GM23338 (cell line): ENCODE results near the gene MAN1C1. TPM values are rescaled to one million over a fixed set of nuclear protein-coding genes. Genes with fewer than 3 reads are reported as not detected.

Experiments used
- ATAC-seq: fragments of 200-7000 bp; cut with Tn5 transposase; 3 replicates; pipeline ENCODE4 v1.9.1; 2020
- DNase-seq: peaks from one replicate; pipeline ENCODE4 v3.0.0-alpha.2; 2015; ENCODE audit warnings: low spot score
- H2AFZ ChIP-seq: fragments of 200-600 bp; sonication (generic); 2 replicates; pipeline ENCODE4 v1.8.0; 2016; ENCODE audit warnings: antibody characterized with exemption, mild to moderate bottlenecking, moderate library complexity
- H3F3A ChIP-seq: fragments of 200-600 bp; sonication (generic); replicated peaks from 2 replicates; pipeline ENCODE4 v1.8.0; 2017; ENCODE audit warnings: antibody characterized with exemption, mixed run types, low read depth
- H3K27ac ChIP-seq: fragments of 200-600 bp; sonication (generic); 2 replicates; pipeline ENCODE4 v1.6.1; 2016; ENCODE audit warnings: low read depth
- H3K27me3 ChIP-seq: fragments of 200-600 bp; sonication (generic); 2 replicates; pipeline ENCODE4 v1.8.0; 2016; ENCODE audit warnings: mild to moderate bottlenecking, mixed run types, moderate library complexity; ENCODE audit not compliant: insufficient read depth
- H3K36me3 ChIP-seq: fragments of 200-600 bp; sonication (generic); 2 replicates; pipeline ENCODE4 v1.8.0; 2016; ENCODE audit warnings: mild to moderate bottlenecking; ENCODE audit not compliant: insufficient read depth
- H3K4me1 ChIP-seq: fragments of 200-600 bp; sonication (generic); 2 replicates; pipeline ENCODE4 v1.8.0; 2016; ENCODE audit warnings: mild to moderate bottlenecking, moderate library complexity; ENCODE audit not compliant: insufficient read depth
- H3K4me2 ChIP-seq: fragments of 200-600 bp; sonication (generic); 2 replicates; pipeline ENCODE4 v1.7.1; 2017; ENCODE audit warnings: mixed run types
- H3K4me3 ChIP-seq: fragments of 200-600 bp; sonication (generic); 2 replicates; pipeline ENCODE4 v1.6.1; 2016; ENCODE audit warnings: mixed run types
- H3K79me2 ChIP-seq: fragments of 200-600 bp; sonication (generic); replicated peaks from 2 replicates; pipeline ENCODE4 v1.8.0; 2017; ENCODE audit warnings: mild to moderate bottlenecking; ENCODE audit not compliant: insufficient read depth
- H3K9me2 ChIP-seq: fragments of 200-600 bp; sonication (generic); 2 replicates; pipeline ENCODE4 v1.8.0; 2017; ENCODE audit not compliant: insufficient read depth
- H4K20me1 ChIP-seq: fragments of 200-600 bp; sonication (generic); replicated peaks from 2 replicates; pipeline ENCODE4 v1.8.0; 2017; ENCODE audit warnings: mild to moderate bottlenecking; ENCODE audit not compliant: insufficient read depth
- H3K27ac Mint-ChIP-seq: 2 replicates; pipeline ENCODE4 v1.8.0; 2020; ENCODE audit warnings: inconsistent platforms, mild to moderate bottlenecking, moderate library complexity, mixed read lengths
- H3K27me3 Mint-ChIP-seq: 3 replicates; pipeline ENCODE4 v1.8.0; 2022; ENCODE audit warnings: low read depth, mild to moderate bottlenecking, moderate library complexity, mixed read lengths, inconsistent platforms; ENCODE audit not compliant: insufficient read depth, poor library complexity
- H3K36me3 Mint-ChIP-seq: 3 replicates; pipeline ENCODE4 v1.8.0; 2021; ENCODE audit warnings: low read depth, mild to moderate bottlenecking, inconsistent platforms, moderate library complexity, mixed read lengths
- H3K4me1 Mint-ChIP-seq: 3 replicates; pipeline ENCODE4 v1.8.0; 2020; ENCODE audit warnings: mild to moderate bottlenecking, inconsistent platforms, mixed read lengths
- H3K4me3 Mint-ChIP-seq: 3 replicates; pipeline ENCODE4 v1.8.0; 2021; ENCODE audit warnings: moderate library complexity, mild to moderate bottlenecking, inconsistent platforms, mixed read lengths
- H3K9me3 Mint-ChIP-seq: 3 replicates; pipeline ENCODE4 v1.8.0; 2020; ENCODE audit warnings: moderate library complexity, mild to moderate bottlenecking, inconsistent platforms, mixed read lengths
- CTCF ChIP-seq, 2 experiments: fragments of 200-600 bp in 1 of 2; sonication (generic) in 1 of 2; conservative IDR thresholded peaks; 2 replicates each; pipeline versions ENCODE4 v1.5.1 to v1.6.1; 2016 to 2017; ENCODE audit warnings: antibody characterized with exemption in 2 of 2, low read depth in 2 of 2, mild to moderate bottlenecking in 2 of 2, moderate library complexity in 1 of 2
- POLR2AphosphoS5 ChIP-seq: IDR thresholded peaks from 2 replicates; pipeline ENCODE4 v1.6.1; 2016; ENCODE audit warnings: antibody characterized with exemption, low read depth
- ZNF114 ChIP-seq: fragments of 250-450 bp; sonication (Bioruptor Pico); IDR thresholded peaks from 2 replicates; pipeline ENCODE4 v1.5.0; 2020; ENCODE audit warnings: mild to moderate bottlenecking, moderate library complexity
- polyA plus RNA-seq: library from polyadenylated mRNA; unstranded; fragments of >200 nt; fragmentation: Nextera tagmentation; extraction: Ambion mirVana; gene quantifications from 2 replicates; pipeline ENCODE4 v1.2.1, GENCODE V29; 2016
- total RNA-seq: library from RNA; depleted of rRNA; stranded (reverse); fragments of >200 nt; shearing (Covaris generic); gene quantifications from 2 replicates; pipeline ENCODE4 v1.2.3, GENCODE V29; 2014
- TF ChIP-seq, protein P1 (sequence below): IDR thresholded peaks from one replicate; pipeline ENCODE4 v1.6.1; 2018; ENCODE audit warnings: antibody characterized with exemption; ENCODE audit not compliant: unreplicated experiment
- TF ChIP-seq, protein P2 (sequence below): IDR thresholded peaks from 2 replicates; pipeline ENCODE4 v1.6.1; 2016; ENCODE audit warnings: antibody characterized with exemption

Gene MAN1C1
- total and polyA plus RNA-seq, 2 experiments from 2014 or later: 5.4 to 13.6 TPM

- TF ChIP-seq, protein P1, sequence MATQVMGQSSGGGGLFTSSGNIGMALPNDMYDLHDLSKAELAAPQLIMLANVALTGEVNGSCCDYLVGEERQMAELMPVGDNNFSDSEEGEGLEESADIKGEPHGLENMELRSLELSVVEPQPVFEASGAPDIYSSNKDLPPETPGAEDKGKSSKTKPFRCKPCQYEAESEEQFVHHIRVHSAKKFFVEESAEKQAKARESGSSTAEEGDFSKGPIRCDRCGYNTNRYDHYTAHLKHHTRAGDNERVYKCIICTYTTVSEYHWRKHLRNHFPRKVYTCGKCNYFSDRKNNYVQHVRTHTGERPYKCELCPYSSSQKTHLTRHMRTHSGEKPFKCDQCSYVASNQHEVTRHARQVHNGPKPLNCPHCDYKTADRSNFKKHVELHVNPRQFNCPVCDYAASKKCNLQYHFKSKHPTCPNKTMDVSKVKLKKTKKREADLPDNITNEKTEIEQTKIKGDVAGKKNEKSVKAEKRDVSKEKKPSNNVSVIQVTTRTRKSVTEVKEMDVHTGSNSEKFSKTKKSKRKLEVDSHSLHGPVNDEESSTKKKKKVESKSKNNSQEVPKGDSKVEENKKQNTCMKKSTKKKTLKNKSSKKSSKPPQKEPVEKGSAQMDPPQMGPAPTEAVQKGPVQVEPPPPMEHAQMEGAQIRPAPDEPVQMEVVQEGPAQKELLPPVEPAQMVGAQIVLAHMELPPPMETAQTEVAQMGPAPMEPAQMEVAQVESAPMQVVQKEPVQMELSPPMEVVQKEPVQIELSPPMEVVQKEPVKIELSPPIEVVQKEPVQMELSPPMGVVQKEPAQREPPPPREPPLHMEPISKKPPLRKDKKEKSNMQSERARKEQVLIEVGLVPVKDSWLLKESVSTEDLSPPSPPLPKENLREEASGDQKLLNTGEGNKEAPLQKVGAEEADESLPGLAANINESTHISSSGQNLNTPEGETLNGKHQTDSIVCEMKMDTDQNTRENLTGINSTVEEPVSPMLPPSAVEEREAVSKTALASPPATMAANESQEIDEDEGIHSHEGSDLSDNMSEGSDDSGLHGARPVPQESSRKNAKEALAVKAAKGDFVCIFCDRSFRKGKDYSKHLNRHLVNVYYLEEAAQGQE: no peak
- no peak for TF ChIP-seq CTCF (conservative IDR thresholded peaks at IDR 0.05; ENCODE audit: low read depth in 2 of 2)
- no peak for TF ChIP-seq ZNF114 (CRISPR knock-in tag)
Measured at GRCh38 chr1:25666460-25666859, 49.9 kb downstream of the MAN1C1 start (continued).

GRCh38 chr1:25668931-25669573 lies 52.5 kb downstream of the MAN1C1 start:
- Histone ChIP-seq H3K27me3 (no peaks in the 10 kb centered on the region), H3K9me2 (no peaks in the 10 kb centered on the region), H3K4me1 (peaks cover 14% of the 10 kb centered on the region), H3K79me2 (no peaks in the 10 kb centered on the region), H3K4me3 (no peak overlapping the region), H3F3A (peaks cover 7% of the 10 kb centered on the region; the same call in 1 of the 2 replicates), H4K20me1 (no peaks in the 10 kb centered on the region), H2AFZ (no peak overlapping the region), H3K4me2 (no peak overlapping the region), H3K36me3 (no peaks in the 10 kb centered on the region), H3K27ac (no peak overlapping the region)
- DNase-seq (no peak), ATAC-seq (no peak)
- H3K36me3 Mint-ChIP-seq: no peaks in the 10 kb centered on the region
- peaks cover 22% of the 10 kb centered on the region for H3K4me1 Mint-ChIP-seq
- H3K27ac Mint-ChIP-seq: no peak overlapping the region
- no peaks in the 10 kb centered on the region for H3K9me3 Mint-ChIP-seq
- peaks cover 3% of the 10 kb centered on the region for H3K27me3 Mint-ChIP-seq
- H3K4me3 Mint-ChIP-seq: no peak overlapping the region
- no peak for TF ChIP-seq POLR2AphosphoS5
- TF ChIP-seq, protein P1: no peak
- TF ChIP-seq CTCF (conservative IDR thresholded peaks at IDR 0.05; ENCODE audit: low read depth in 2 of 2): no peak
- TF ChIP-seq, protein P2, sequence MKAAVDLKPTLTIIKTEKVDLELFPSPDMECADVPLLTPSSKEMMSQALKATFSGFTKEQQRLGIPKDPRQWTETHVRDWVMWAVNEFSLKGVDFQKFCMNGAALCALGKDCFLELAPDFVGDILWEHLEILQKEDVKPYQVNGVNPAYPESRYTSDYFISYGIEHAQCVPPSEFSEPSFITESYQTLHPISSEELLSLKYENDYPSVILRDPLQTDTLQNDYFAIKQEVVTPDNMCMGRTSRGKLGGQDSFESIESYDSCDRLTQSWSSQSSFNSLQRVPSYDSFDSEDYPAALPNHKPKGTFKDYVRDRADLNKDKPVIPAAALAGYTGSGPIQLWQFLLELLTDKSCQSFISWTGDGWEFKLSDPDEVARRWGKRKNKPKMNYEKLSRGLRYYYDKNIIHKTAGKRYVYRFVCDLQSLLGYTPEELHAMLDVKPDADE: no peak
